PFSK-1 (cell line): ENCODE data around the gene TCF23.

Experiments
- FOXP2 ChIP-seq: optimal IDR thresholded peaks from 2 replicates; pipeline ENCODE3; 2011; ENCODE audit warnings: borderline replicate concordance, control low read depth, inconsistent platforms; ENCODE audit not compliant: insufficient read depth; ENCODE audit errors: extremely low read length, extremely low read depth
- POLR2AphosphoS5 ChIP-seq: IDR thresholded peaks from 2 replicates; pipeline ENCODE4 v1.6.1; 2012; ENCODE audit warnings: low read depth, mild to moderate bottlenecking, control low read depth, low read length, moderate library complexity
- REST ChIP-seq, 2 experiments: IDR thresholded peaks; 2 replicates each; pipeline versions ENCODE4 v1.6.1 to v1.8.0; 2011 to 2012; ENCODE audit warnings: low read depth in 2 of 2, low read length in 2 of 2, control low read depth in 1 of 2, inconsistent platforms in 1 of 2, mild to moderate bottlenecking in 1 of 2, moderate library complexity in 1 of 2; ENCODE audit not compliant: insufficient read depth in 1 of 2
- SIN3A ChIP-seq: IDR thresholded peaks from 2 replicates; pipeline ENCODE4 v1.6.1; 2012; ENCODE audit warnings: mild to moderate bottlenecking, low read length, moderate library complexity, borderline replicate concordance; ENCODE audit not compliant: insufficient read depth
- TAF1 ChIP-seq: IDR thresholded peaks from 2 replicates; pipeline ENCODE4 v1.6.1; 2012; ENCODE audit warnings: low read length, control low read depth, borderline replicate concordance; ENCODE audit not compliant: insufficient read depth

The TCF23 gene

GRCh38 chr2:27191070-27191829 is 42.4 kb downstream of the TCF23 start:
- TF ChIP-seq REST (IDR thresholded peaks at IDR 0.05; ENCODE audit: insufficient read depth in 1 of 2, low read depth in 2 of 2, low read length in 2 of 2) (no peak), POLR2AphosphoS5 (no peak), FOXP2 (no peak), SIN3A (no peak), TAF1 (no peak)

DNA sequence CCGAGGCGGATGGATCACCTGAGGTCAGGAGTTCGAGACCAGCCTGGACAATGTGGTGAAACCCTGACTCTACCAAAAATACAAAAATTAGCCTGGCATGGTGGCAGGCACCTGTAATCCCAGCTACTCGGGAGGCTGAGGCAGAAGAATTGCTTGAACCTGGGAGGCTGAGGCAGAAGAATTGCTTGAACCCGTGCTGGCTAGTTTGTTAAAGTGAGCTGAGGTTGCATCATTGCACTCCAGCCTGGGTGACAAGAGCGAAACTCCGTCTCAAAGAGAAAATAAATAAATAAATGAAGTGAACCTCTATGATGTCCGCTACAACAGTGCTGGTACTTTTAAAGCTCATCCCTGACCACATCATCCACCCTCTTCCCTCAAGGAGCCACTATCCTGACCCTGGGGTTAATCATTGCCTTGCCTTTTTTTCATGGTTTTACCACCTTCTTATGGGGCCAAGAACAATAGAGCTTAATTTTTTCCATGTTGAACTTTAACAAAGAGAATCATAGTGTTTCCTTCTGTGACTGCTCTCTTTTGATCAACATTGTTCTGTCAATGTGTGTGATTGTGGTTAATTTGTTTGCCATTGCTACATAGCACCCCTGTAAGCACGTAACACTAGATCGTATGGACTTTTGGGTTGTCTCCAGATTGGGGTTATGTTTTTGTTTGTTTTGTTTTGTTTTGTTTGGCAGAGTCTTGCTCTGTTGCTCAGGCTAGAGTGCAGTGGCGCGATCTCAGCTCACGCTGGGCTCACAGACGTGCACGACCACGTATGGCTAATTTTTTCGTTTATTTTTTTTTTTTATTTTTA is 45.9 kb downstream of the TCF23 start:
- TF ChIP-seq POLR2AphosphoS5 (no peak), FOXP2 (no peak), TAF1 (no peak), REST (IDR thresholded peaks at IDR 0.05; ENCODE audit: insufficient read depth in 1 of 2, low read depth in 2 of 2, low read length in 2 of 2) (no peak), SIN3A (no peak)

GRCh38 chr2:27198627-27199026 is 49.8 kb downstream of the TCF23 start:
- TF ChIP-seq POLR2AphosphoS5 = no peak
- no peak for TF ChIP-seq TAF1
- TF ChIP-seq SIN3A = no peak
- TF ChIP-seq FOXP2 = no peak
- no peak for TF ChIP-seq REST (IDR thresholded peaks at IDR 0.05; ENCODE audit: insufficient read depth in 1 of 2, low read depth in 2 of 2, low read length in 2 of 2)

DNA sequence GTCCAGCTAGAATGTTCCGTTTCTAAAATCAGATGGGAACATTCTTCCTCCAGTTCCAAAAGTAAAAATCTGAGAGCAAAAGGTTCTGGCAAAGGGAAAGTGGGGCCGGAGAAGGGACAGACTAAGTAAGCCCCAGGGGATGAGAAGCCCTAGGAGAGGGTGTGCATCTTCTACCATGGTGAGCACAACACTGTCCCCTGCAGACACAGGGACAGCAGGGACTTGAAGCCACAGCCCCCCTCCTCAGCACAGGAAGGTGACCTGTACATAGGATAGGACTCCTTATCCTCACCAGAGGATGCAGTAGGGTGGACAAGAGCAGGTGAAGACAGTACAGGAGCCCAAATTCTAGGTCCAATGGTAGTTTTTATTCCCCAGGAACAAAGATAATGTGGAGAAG is 50.4 kb downstream of the TCF23 start:
- no peak for TF ChIP-seq TAF1

- TF ChIP-seq POLR2AphosphoS5 = no peak
- TF ChIP-seq SIN3A = no peak
- TF ChIP-seq REST (IDR thresholded peaks at IDR 0.05; ENCODE audit: insufficient read depth in 1 of 2, low read depth in 2 of 2, low read length in 2 of 2) = no peak
- no peak for TF ChIP-seq TAF1
- no peak for TF ChIP-seq FOXP2
Measured at GRCh38 chr2:27201675-27202074, 52.9 kb downstream of the TCF23 start.
